Measurements from ENCODE around the gene NFAM1. TPM values are rescaled to one million over a fixed set of nuclear protein-coding genes. Genes with fewer than 3 reads are reported as not detected.

Gene NFAM1
- total RNA-seq, 1 donor from 2014 or later, result 0.53 TPM

- TF ChIP-seq CTCF (conservative IDR thresholded peaks at IDR 0.05), result no peak
- peak overlapping the region; percentile 43 for H3K27ac Mint-ChIP-seq
Measured at GRCh38 chr22:42418811-42419242, 13.4 kb downstream of the NFAM1 start.

GRCh38 chr22:42417645-42418305, 14.4 kb downstream of the NFAM1 start:
- Mint-ChIP-seq H3K27ac (no peak overlapping the region), H3K9me3 (no peaks in the 10 kb centered on the region), H3K36me3 (no peaks in the 10 kb centered on the region), H3K4me3 (no peak overlapping the region), H3K4me1 (ENCODE audit: unreplicated experiment) (peaks cover 27% of the 10 kb centered on the region), H3K27me3 (peaks cover 4% of the 10 kb centered on the region)
- no peak for DNase-seq (ENCODE audit: extremely low spot score, unreplicated experiment)
- no peak for TF ChIP-seq CTCF (conservative IDR thresholded peaks at IDR 0.05)

More at GRCh38 chr22:42418811-42419242, 13.4 kb downstream of the NFAM1 start:
- H3K27me3 Mint-ChIP-seq, result peaks cover 4% of the 10 kb centered on the region
- H3K4me1 Mint-ChIP-seq (ENCODE audit: unreplicated experiment), result peaks cover 22% of the 10 kb centered on the region
- no peaks in the 10 kb centered on the region for H3K9me3 Mint-ChIP-seq
- H3K4me3 Mint-ChIP-seq, result no peak overlapping the region
- no peak for DNase-seq (ENCODE audit: extremely low spot score, unreplicated experiment)
- H3K36me3 Mint-ChIP-seq, result no peaks in the 10 kb centered on the region

GRCh38 chr22:42416671-42417230, 15.5 kb downstream of the NFAM1 start:
- DNase-seq (ENCODE audit: extremely low spot score, unreplicated experiment), result no peak
- H3K27ac Mint-ChIP-seq, result peak overlapping the region; percentile 42
- H3K27me3 Mint-ChIP-seq, result peaks cover 4% of the 10 kb centered on the region
- no peaks in the 10 kb centered on the region for H3K36me3 Mint-ChIP-seq
- no peak for TF ChIP-seq CTCF (conservative IDR thresholded peaks at IDR 0.05)
- peaks cover 33% of the 10 kb centered on the region for H3K4me1 Mint-ChIP-seq (ENCODE audit: unreplicated experiment)
- H3K4me3 Mint-ChIP-seq, result no peak overlapping the region
- no peaks in the 10 kb centered on the region for H3K9me3 Mint-ChIP-seq

GRCh38 chr22:42414565-42415303, 17.5 kb downstream of the NFAM1 start:
- DNase-seq (ENCODE audit: extremely low spot score, unreplicated experiment), result no peak
- H3K4me3 Mint-ChIP-seq, result peak overlapping the region; percentile 21
- no peak for TF ChIP-seq CTCF (conservative IDR thresholded peaks at IDR 0.05)
- H3K36me3 Mint-ChIP-seq, result no peaks in the 10 kb centered on the region
- peak overlapping the region; percentile 15 for H3K27ac Mint-ChIP-seq
- no peaks in the 10 kb centered on the region for H3K9me3 Mint-ChIP-seq
- peaks cover 33% of the 10 kb centered on the region for H3K4me1 Mint-ChIP-seq (ENCODE audit: unreplicated experiment)
- H3K27me3 Mint-ChIP-seq, result peaks cover 4% of the 10 kb centered on the region

DNA sequence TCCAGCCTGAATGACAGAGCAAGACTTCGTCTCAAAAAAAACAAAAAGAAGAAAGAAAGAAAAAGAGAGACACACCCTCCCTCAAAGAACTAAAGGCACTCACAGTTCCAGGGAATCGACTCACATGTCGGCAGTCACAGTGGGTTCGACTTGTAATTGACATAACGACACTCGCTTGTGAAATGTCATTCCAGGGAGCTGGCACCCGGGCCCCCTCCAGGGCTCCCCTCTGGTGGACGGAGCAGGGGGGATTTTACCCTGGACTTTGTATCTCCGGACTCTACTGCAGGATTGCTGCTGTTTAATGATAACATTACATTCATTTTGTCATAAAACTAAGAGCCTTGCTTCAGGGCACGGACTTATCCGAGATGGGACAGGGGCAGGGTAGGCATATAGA, 18.2 kb downstream of the NFAM1 start:
- Mint-ChIP-seq H3K27me3 (peaks cover 4% of the 10 kb centered on the region), H3K9me3 (no peaks in the 10 kb centered on the region), H3K4me1 (ENCODE audit: unreplicated experiment) (peaks cover 26% of the 10 kb centered on the region), H3K4me3 (no peak overlapping the region), H3K36me3 (no peaks in the 10 kb centered on the region), H3K27ac (no peak overlapping the region)
- TF ChIP-seq CTCF (conservative IDR thresholded peaks at IDR 0.05), result no peak
- no peak for DNase-seq (ENCODE audit: extremely low spot score, unreplicated experiment)

All from type B pancreatic cell (in vitro differentiated cells).